HG02885 (cell line): ENCODE measurements around the gene CPZ.

Experiments used
- ATAC-seq: cut with Tn5 transposase; IDR thresholded peaks from one replicate; pipeline ENCODE4 v1.9.1; 2021; ENCODE audit warnings: mild to moderate bottlenecking; ENCODE audit not compliant: unreplicated experiment, poor library complexity

Gene CPZ

DNA sequence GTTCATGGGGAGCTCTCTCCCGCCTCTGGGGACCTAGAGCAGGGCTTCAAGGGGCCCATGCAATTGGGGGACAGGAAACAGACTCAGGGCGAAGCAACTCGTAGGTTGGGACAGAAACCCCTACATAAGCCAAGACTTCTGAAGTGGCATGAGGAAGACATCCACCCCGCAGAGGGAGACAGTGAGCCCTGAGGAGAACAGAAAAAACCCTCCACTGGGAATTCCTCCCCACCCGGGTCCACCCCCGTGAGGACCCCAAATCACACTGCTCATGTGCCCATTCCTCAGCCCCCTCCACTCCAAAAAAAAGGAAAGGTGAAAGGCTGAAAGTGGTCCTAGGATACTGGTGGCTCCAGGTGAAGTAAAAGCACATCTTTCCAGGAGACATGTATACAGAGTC is 74.0 kb downstream of the CPZ start:
- ATAC-seq: no peak
